Placental pericyte (primary cell): Measurements from ENCODE around the gene MEN1. TPM values are rescaled to one million over a fixed set of nuclear protein-coding genes. Genes with fewer than 3 reads are reported as not detected.

Experiments used
- total RNA-seq: library from RNA; depleted of rRNA; stranded (reverse); fragments of >200 nt; gene quantifications from 2 replicates; pipeline ENCODE4 v1.2.3, GENCODE V29; 2012

The MEN1 gene
- 20.4 and 25.5 TPM in 2 replicates for total RNA-seq

GRCh38 chr11:64810271-64810890 lies at the start of gene MEN1:
Gene MEN1 (minus strand): TSS chr11:64810551. CDS start chr11:64810109, 442 bp downstream.

GRCh38 chr11:64844330-64845128 lies 34.2 kb upstream of the MEN1 start, which contains the start of gene CDC42BPG:
Gene CDC42BPG (minus strand): TSS chr11:64844653. CDS start chr11:64844569, 84 bp downstream.

GRCh38 chr11:64803158-64803845 lies 7.0 kb downstream of the MEN1 start, which contains the start of gene MAP4K2:
Gene MAP4K2 (minus strand): TSS chr11:64803214. CDS start chr11:64803149, 65 bp downstream.

GRCh38 chr11:64778473-64779298 lies 31.7 kb downstream of the MEN1 start, which contains the start of gene SF1:
Gene SF1 (minus strand): TSS chr11:64778542. CDS start chr11:64778392, 150 bp downstream.

GRCh38 chr11:64759722-64760719 lies 50.3 kb downstream of the MEN1 start, which contains the start of gene PYGM:
Gene PYGM (minus strand): TSS chr11:64759974. CDS start chr11:64759898, 76 bp downstream.

Other genes starting within 250 kb of the MEN1 start
- not detected in 2 replicates for gene SLC22A12, start 219.3 kb downstream of the MEN1 start, total RNA-seq
- gene NRXN2, start 87.4 kb downstream of the MEN1 start, total RNA-seq = 0.44 and 8.4 TPM in 2 replicates
- gene RASGRP2, start 66.4 kb downstream of the MEN1 start, total RNA-seq = 1.0 and 1.5 TPM in 2 replicates
- 0.29 and 0.88 TPM in 2 replicates for gene PYGM, start 50.6 kb downstream of the MEN1 start, total RNA-seq
- 170 and 171 TPM in 2 replicates for gene SF1, start 32.0 kb downstream of the MEN1 start, total RNA-seq
- 12.3 and 28.3 TPM in 2 replicates for gene MAP4K2, start 7.3 kb downstream of the MEN1 start, total RNA-seq
- gene CDC42BPG, start 34.1 kb upstream of the MEN1 start, total RNA-seq = 0.14 and 0.22 TPM in 2 replicates
- 120 and 163 TPM in 2 replicates for gene EHD1, start 68.1 kb upstream of the MEN1 start, total RNA-seq
- gene ATG2A, start 106.7 kb upstream of the MEN1 start, total RNA-seq = 23.9 and 28.2 TPM in 2 replicates
- 11.6 and 19.0 TPM in 2 replicates for gene PPP2R5B, start 114.1 kb upstream of the MEN1 start, total RNA-seq
- not detected in 2 replicates for gene GPHA2, start 125.3 kb upstream of the MEN1 start, total RNA-seq
- not detected in 2 replicates for gene MAJIN, start 161.6 kb upstream of the MEN1 start, total RNA-seq
- gene BATF2, start 186.4 kb upstream of the MEN1 start, total RNA-seq = 1.8 and 2.6 TPM in 2 replicates
- gene ARL2, start 203.6 kb upstream of the MEN1 start, total RNA-seq = 61.0 and 80.1 TPM in 2 replicates
- 13.8 and 18.3 TPM in 2 replicates for gene SNX15, start 216.9 kb upstream of the MEN1 start, total RNA-seq
- 6.3 and 19.3 TPM in 2 replicates for gene SAC3D1, start 230.7 kb upstream of the MEN1 start, total RNA-seq
- 6.8 and 11.0 TPM in 2 replicates for gene NAALADL1, start 248.0 kb upstream of the MEN1 start, total RNA-seq